AG08395 (cell line): ENCODE measurements around the gene HAP1.
A peak's percentile ranks its signal among the peaks of the same experiment; 100 is the strongest.
"Not testable (repeated sequence)": the region's sequence is repeated elsewhere in the genome, so short reads cannot be mapped to it uniquely, and the experiment has no call there.

Source experiments
- DNase-seq: peaks from one replicate; pipeline ENCODE4 v3.0.0; 2012; ENCODE audit warnings: mixed read lengths, low spot score

Gene HAP1, protein sequence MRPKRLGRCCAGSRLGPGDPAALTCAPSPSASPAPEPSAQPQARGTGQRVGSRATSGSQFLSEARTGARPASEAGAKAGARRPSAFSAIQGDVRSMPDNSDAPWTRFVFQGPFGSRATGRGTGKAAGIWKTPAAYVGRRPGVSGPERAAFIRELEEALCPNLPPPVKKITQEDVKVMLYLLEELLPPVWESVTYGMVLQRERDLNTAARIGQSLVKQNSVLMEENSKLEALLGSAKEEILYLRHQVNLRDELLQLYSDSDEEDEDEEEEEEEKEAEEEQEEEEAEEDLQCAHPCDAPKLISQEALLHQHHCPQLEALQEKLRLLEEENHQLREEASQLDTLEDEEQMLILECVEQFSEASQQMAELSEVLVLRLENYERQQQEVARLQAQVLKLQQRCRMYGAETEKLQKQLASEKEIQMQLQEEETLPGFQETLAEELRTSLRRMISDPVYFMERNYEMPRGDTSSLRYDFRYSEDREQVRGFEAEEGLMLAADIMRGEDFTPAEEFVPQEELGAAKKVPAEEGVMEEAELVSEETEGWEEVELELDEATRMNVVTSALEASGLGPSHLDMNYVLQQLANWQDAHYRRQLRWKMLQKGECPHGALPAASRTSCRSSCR

DNA sequence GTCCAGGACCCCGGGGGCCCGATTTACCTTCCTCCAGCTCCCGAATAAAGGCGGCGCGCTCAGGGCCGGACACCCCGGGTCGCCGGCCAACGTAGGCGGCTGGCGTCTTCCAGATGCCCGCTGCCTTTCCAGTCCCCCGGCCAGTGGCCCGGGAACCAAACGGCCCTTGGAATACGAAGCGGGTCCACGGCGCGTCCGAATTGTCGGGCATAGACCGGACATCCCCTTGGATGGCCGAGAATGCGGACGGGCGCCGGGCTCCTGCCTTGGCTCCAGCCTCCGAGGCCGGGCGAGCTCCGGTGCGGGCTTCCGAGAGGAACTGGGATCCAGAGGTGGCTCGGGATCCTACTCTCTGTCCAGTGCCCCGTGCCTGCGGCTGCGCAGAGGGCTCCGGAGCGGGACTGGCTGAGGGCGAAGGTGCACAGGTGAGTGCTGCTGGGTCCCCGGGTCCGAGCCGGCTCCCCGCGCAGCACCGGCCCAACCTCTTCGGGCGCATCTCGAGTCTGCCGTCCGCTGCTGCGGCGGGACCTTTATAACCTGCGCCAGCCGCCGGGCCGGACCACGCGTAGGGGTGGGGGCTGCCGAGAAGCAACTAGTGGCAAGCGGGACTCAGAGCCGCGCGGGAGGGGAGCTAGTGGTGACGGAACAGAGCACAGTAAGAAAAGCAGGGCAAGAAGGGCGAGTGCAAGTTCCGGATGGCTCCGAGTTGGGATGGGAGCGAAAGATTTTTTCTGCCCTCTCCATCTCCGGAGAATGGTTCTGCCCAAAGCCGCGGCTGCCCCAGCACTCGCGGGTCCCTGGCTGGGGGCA, at the start of gene HAP1:
HAP1 (minus strand) TSS at position 505 of the 810 bp plus-strand sequence; CDS start at position 496, 9 bp downstream.
- peak; percentile 35 for DNase-seq

DNA sequence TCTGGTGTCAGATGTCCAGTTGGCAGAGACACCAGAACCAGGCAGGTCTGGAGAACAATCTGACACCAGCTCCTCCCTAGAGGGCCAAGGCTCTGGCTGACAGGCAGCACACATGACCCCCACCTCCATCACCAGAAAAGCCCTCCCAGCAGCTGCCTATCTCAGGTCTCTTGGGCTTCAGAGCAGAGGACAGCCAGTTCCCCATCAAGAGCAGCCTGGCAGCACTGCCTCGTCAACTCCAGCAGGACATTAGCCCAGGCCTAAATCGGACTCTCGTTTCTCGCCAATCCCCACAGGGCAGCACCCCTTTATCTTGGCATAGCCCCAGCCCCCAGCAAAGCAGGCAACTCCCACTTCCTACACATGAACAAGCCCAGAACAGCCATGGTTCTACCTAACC, 47.7 kb upstream of the HAP1 start:
- DNase-seq, result no peak

DNA sequence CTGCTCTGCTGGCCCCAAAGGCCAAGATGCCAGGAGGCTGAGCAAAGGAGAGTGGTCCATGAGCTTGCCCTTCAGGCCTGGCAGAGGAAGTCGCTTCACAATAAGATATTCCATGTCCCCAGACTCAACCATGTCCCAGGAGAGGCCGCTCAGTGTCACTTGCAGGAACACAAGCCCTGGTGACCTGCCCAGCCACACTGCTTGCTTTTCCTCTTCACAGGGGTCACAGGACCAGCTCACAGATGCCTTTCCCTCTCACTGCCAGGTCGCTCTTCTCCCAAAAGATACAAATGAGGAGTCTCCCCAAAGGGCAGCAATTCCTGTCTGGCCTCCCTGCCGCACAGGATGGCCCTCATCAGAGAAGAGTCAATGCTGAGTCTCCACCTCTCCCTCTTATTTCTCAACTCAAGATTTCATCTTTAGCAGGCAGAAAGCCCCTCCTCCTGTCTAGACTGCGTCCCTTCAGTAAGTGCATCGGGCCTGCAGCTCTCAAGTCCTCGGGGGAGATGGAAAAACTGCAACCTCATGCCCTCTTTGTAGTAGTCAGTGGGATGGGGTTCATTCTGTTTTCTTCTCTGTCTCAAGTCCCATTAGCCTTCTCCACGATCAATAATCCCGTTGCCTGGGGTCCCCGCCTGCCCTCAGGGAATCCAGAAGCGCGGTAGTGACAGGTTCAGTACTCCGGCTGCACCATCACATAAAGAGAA, 47.1 kb upstream of the HAP1 start:
- DNase-seq, result no peak

DNA sequence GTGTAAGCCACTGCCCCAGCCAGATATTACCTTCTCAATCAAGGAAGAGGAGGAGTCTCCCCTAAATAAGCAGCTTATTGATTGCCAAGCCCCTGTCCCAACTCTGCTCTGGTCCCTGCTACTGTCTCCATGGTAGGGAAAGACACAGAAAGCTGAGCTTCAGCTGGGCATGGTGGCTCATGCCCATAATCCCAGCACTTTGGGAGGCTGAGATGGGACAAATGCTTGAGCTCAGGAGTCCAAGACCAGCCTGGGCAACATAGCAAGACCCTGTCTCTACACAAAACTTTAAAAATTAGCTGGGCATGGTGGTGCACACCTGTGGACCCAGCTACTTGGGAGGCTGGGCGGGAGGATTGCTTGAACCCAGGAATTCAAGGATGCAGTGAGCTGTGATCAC, 45.5 kb upstream of the HAP1 start:
- no peak for DNase-seq

DNA sequence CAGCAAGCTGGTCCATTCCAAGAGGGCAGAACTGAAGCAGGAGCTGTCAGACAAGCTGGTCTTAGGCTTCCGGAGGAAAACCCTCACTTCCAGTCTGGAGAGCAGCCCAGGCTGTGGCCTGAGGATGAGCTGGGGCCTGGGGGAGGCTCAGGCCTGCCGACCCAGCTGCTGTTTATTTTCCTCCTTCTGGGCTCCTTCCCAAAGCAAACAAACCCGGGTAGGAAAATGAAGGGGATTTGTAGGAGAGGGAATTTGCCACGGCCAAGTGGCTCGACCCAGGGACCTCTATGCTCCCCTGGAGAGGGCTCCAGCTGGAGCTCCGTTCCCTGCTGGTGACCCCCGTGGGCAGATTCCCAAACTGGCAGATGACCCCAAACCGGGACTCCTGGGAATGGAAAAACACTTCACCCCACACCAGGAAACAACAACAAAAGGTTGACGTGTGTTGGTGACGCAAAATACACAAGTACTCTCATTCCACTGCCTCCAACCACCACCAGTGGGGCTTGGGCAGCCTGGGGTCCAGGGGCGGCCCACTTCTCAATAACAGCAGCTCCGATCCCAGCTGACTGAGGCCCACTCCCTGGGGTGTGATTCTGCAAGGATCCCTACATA, 43.2 kb upstream of the HAP1 start:
- peak; percentile 88 for DNase-seq

DNA sequence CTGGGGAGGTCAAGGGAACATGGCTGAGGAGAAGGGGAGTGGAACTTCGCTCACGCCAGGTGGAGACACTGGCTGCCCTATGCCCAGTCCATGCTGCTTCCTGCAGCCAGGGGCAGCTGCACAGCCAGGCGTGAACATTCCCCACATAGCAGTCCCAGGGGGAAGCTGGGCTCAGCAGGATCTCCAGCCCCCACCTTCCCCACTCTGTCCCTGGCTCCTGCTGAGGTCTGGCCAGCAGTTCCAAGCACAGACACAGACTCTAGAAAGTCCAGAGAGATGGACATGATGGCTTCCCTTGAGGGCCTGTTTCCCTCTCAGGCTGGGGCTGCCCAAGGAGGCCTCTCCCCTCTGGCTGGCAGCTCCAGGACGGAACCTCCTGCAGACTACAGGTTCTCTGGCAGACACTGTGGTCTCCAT, 42.7 kb upstream of the HAP1 start:
- DNase-seq, result peak; percentile 27

DNA sequence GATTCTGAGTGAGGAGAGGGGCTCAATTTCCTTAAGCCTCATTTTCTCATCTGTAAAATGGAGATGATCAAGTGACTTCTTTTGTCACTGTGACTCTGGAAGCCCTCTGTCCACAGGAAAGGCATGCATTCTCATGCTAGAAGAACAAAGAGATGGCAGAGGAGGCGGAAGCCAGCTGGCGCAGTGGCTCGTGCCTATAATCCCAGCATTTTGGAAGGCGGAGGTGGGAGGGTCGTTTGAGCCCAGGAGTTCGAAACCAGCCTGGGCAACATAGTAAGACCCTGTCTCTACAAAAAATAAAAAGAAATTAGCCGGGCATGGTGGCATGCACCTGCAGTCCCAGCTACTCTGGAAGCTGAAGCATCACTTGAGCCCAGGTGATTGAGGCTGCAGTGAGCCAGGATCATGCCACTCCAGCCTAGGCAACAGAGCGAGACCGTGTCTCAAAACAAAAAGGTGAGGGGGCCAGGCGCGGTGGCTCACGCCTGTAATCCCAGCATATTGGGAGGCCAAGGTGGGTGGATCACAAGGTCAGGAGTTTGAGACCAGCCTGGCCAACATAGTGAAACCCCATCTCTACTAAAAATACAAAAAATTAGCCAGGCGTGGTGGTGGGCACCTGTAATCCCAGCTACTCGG, 41.9 kb upstream of the HAP1 start:
- DNase-seq, result not testable (repeated sequence)

DNA sequence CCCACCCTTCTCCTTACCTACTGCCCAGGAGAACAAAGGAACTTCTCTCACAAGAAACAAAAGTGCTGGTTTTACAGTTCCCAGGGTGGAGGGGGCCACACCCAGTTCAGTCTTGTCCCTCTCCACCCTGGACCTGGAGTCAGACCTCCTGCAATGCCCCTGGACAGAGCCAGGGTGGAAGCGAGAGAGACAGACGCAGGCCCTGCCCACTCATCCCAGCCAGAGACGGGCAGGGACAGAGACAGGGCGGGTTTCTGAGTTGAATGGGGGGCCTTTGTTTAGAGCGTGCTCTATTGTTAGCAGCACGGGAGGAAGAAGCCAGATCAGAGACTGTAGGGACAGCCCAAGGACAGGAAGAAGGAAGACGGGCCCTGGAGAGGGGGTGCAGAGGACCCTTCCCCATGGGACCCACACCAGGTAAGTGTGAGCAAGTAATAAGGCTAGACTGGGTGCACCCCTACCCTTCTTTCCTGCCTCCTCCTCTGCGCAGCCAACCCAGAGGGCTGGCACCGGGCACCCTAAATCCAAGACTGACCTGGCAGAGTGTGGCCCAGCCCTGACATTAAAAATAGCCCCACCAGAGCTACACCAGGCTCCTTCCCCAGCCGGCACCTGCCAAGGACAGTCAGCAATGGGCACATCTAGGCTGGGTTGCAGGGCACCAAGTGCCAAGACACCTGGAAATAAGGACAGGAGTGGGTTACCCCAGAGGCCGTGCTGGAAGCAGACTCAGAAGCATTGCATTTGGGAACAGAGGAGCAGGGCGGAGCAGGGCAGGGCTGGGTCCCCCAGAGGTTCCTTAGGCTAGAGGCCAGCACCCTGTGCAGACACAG, 41.2 kb upstream of the HAP1 start:
- no peak for DNase-seq

DNA sequence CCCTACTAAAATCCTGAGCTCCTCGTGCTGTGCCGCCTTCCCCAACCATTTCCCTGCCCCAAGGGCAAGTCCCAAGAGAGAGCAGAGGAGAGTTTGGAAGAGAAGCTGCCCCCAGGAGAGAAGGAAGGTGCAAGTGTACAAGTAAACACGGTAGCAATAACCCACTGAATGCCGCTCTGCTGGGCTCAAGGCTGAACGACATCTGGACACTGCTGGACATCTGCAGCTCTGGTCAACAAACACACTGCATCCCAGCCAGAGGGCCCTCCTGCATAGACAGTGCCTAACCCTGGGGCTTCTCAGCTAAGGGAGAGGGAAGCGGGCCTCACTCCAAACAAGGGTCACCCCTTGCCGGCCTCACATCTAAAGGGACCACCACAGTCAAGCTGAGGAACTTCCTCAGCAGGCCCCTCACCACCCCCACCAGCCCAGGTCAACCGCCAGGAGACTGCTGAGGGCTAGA, 39.3 kb upstream of the HAP1 start:
- DNase-seq, result no peak

DNA sequence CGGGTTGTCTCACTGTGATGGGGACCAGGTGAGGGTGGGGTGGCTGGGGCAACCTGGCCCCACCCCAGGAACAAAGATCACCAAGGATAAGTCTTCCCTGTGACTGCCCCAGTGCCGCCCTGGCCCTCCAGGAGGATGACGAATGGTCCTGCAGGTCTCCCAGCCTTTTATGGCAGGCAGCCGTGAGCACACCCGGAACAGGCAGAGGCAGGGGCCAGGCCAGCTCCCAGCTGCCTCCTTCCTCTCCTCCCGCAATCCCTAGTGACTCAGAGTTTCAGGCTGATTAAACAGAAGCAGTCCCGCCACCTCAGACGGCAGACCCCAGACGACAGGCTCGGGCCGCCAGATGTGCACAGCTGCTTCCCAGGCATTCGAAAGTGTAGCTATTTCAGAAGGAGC, 38.7 kb upstream of the HAP1 start:
- peak; percentile 86 for DNase-seq

DNA sequence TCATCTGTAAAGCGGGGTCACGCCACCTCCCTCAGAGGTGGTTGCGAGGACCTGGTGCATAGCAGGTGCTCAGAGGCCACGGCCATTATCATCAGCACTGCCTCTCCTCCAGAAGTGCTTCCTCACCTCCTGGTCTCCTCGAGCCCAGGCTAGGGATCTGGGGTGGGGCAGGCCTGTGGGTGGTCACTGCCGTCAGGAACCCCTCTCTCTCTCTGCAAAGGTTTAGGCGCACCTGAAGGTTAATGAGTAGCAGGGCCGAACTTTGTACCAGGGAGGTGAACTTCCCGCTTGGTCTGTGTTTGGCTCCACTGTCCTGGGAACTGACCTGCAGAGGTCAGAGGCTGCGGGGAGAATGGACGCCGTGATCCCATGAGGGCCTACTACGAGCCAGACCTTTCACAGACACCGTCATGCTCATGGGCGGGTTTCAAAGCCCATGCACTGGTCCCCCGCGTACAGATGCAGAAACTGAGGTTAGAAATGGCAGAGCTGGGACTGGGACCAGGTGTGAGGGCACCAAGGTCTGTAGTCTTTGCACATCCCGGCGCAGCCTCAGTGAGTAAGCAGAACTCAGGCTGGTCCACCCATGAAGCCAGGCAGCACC, 38.2 kb upstream of the HAP1 start:
- no peak for DNase-seq

DNA sequence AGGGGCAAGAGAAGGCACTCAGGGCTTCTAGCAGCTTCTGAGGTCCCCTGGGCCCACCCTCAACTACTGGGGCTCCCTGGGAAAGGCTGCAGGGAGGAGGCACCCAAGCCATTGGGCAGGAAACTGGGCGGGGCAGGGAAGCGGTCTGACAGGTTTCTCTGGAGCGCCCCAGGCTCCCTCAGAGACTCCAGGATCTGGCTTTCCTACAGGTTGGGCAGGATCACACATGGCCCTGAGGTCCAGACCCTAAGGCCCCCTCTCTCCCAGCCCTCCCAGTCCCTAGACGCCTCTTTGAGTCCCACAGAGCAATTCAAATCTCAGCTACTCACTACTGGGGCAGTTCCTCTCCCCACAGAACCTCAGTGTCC, 37.8 kb upstream of the HAP1 start:
- no peak for DNase-seq

DNA sequence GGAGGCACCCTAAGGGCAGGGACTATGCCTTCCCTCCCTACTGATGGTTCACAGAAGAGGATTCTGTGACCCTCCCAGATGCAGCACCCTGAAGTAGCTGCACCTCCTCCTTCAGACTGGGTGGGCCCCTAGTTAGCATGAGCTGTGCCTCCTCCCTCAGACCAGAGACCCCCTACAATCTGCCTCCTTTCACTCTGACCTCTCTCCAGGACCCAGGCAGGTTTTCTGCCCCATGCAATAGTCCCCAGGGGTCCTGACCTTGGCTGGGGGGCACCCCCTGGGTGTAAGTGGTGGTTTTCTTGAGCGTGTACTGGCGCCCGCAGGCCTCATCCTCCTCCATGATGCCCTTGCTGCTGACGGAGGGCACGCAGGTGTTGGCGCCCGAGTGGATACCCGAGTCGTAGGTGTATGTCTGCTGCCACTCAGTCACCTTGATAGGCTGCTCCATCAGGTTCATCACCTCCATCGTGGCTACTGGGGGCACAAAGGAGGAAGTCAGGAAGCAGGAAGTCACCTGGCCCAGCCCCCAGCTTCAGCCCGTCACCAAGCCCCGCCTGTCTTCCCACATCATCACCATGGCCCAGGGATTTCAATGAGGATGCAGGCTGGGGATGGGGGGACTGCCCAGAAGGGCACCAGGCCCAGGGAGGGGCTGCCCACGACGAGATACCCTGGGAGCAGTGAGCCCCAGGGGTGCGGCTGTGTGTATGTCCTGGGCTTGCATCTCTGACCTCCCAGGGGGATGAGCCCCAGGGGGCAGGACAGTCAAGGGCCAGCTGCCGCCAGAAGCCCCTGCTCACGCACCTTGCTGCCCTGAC, 37.2 kb upstream of the HAP1 start:
- no peak for DNase-seq

DNA sequence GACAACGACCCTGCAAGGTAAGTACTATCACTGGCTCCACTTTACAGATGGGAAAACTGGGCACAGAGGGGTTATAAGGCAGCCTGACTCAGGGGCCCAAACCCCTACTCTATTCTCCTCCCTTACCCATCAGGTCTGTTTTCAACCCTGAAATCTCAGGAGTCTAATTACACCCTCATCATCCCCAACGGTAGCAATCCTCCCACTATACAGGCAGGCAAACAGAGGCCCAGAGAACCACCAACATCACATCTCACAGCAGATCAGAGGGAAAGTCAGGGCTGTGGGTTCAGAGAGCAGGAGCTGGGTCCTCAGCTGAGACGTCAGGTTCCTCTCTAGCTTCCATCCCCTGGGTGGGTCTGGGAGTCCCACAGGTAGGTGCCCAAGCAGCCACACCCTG, 35.5 kb upstream of the HAP1 start:
- no peak for DNase-seq

DNA sequence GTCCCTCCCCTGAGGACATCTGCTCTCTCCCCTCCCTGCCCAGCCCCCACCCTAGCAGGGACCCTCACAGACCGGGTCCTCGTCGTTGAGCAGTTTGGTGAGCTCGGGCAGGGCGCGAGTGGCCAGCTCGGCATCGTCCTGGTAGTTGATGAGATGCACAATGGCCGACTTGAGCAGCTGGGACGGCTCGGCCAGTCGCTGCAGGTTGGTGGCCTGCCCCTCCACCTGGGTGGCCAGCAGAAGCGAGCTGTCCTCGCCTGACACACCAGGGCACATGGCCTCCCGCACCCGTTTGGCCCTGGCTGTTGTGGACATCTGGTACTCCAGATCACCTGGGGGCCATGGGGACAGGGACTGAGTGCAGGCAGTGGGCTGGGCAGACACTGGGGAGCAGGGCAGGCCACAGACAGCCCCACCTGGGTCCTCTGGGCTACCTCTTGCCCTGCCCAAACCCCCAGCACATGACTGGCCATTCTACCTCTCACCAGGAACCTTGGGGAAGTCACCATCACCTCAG, 35.0 kb upstream of the HAP1 start:
- DNase-seq, result no peak

DNA sequence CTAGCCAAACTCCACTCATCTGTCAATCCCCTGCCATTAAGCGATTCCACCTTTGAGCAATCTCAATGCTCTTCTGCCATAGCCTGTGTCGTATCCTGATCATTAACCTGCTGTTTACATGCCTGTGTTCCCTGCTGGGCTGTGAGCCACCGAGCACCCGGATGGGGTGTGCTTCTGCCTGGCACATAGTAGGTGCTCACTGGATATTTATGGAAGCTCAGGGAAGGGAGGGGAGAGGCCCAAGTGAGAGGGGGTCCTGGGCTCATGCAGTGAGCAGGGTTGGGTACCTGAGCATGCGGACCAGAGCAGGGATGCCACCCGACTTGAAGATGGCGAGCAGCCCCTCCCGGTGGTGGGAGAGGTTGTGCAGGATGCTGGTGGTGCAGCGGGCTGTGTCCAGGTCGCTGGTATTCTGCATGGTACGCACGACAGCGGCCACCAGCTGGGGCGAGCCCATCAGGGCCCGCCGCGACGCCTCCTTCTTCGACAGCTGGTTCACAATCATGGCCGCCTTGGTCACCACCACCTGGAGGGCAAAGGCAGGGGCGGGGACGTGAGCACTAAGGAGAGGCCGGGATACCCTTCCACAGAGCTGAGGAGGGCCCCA, 34.3 kb upstream of the HAP1 start:
- DNase-seq, result no peak

DNA sequence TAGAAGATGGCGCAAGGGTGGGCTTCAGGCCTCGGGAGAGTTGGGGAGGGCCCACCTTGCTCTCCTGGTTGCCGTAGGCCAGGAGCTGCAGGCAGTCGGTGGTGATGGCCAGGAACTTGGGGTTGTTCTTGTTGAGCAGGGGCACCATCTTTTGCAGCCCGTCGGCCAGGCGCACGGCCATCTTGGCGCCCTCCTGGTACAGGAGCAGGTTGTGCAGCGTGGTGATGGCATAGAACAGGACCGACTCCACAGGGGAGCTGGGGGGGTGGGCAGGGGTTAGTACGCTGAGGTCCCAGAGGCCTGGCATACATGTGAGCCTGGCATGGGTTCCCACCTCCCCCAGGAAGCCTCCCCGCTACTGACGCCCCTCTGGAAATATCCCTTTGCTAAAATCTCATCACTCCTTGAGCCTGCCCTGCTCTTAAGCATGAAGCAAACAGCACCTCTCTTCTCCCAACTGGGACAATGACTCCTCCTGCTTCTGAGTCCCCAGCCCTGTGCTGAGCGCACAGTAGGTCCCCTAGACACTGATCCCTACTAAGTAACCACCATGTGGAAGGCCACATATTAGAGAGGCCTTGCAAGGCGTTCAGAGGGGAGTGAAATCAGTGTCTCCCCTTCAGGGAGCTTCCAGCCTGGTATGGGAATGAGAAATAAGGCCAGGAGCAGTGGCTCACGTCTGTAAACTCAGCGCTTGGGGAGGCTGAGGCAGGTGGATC, 33.0 kb upstream of the HAP1 start:
- no peak for DNase-seq

DNA sequence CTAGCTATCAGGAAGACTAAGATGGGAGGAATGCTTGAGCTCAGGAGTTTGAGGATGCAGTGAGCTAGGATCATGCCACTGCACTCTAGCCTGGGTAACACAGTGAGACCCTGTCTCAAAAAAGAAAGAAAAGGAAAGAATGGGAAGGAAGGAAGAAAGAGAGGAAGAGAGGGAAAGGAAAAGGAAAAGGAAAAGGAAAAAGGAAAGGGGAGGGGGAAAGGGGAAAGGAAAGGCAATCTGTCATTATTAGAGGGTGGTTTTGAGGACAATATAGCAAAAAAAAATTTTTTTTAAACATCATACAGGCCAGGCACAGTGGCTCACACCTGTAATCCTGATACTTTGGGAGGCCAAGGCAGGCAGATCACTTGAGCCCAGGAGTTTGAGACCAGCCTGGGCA, 31.7 kb upstream of the HAP1 start:
- no peak for DNase-seq
